ENCODE data around the gene ADAM12. TPM values are rescaled to one million over a fixed set of nuclear protein-coding genes. Genes with fewer than 3 reads are reported as not detected.

The ADAM12 gene
- total and polyA plus RNA-seq, 10 donors: 0.51 to 7.0 (median 1.0) TPM

- H3K4me3 ChIP-seq: no peak overlapping the region
- H3K9me3 ChIP-seq: no peaks in the 10 kb centered on the region
- 88 to 92% (median 89%) methylated on average over 10 of the region's 10 CpGs for WGBS, 5 donors
- intact Hi-C loops (cut with DNase I; ENCODE audit: low total_unique reads): no loop called here
- TF ChIP-seq POLR2A (IDR thresholded peaks at IDR 0.05) (no peak), POLR2AphosphoS5 (IDR thresholded peaks at IDR 0.05) (no peak), CTCF (IDR thresholded peaks at IDR 0.05 in 8 of 11, conservative IDR thresholded peaks at IDR 0.05 in 3 of 11) (no peak)
- DNase-seq: no peak
- H3K4me1 ChIP-seq: no peaks in the 10 kb centered on the region
- H3K27ac ChIP-seq: no peak overlapping the region
- H3K36me3 ChIP-seq: no peaks in the 10 kb centered on the region
- H3K27me3 ChIP-seq (replicated peaks in 1 of 7): no peaks in the 10 kb centered on the region
Observed at GRCh38 chr10:126123466-126123865, 264.8 kb downstream of the ADAM12 start.

GRCh38 chr10:126122881-126123280 lies 265.4 kb downstream of the ADAM12 start:
- Histone ChIP-seq H3K9me3 (peaks cover 0 to 2% (median 0%) of the 10 kb centered on the region in 8 donors), H3K27ac (no peak overlapping the region), H3K27me3 (replicated peaks in 1 of 7) (no peaks in the 10 kb centered on the region), H3K36me3 (no peaks in the 10 kb centered on the region), H3K4me1 (no peaks in the 10 kb centered on the region), H3K4me3 (no peak overlapping the region)
- intact Hi-C loops (cut with DNase I; ENCODE audit: low total_unique reads): no loop called here
- 47 to 75% (median 59%) methylated on average over 1 of the region's 1 CpG for WGBS, 5 donors
- TF ChIP-seq POLR2AphosphoS5 (IDR thresholded peaks at IDR 0.05): no peak
- no peak for DNase-seq

GRCh38 chr10:126119599-126119998 lies 268.7 kb downstream of the ADAM12 start:
- TF ChIP-seq POLR2A (IDR thresholded peaks at IDR 0.05) (no peak), CTCF (IDR thresholded peaks at IDR 0.05 in 8 of 11, conservative IDR thresholded peaks at IDR 0.05 in 3 of 11) (no peak), POLR2AphosphoS5 (IDR thresholded peaks at IDR 0.05) (no peak)
- Histone ChIP-seq H3K27me3 (replicated peaks in 1 of 7) (no peaks in the 10 kb centered on the region), H3K27ac (no peak overlapping the region), H3K4me1 (no peaks in the 10 kb centered on the region), H3K36me3 (no peaks in the 10 kb centered on the region), H3K4me3 (no peak overlapping the region), H3K9me3 (peaks cover 0 to 21% (median 4%) of the 10 kb centered on the region in 8 donors)
- intact Hi-C loops (cut with DNase I; ENCODE audit: low total_unique reads): no loop called here
- DNase-seq: no peak
- 32 to 69% (median 58%) methylated on average over 3 of the region's 3 CpGs for WGBS, 5 donors

- TF ChIP-seq CTCF (IDR thresholded peaks at IDR 0.05 in 8 of 11, conservative IDR thresholded peaks at IDR 0.05 in 3 of 11): no peak
- TF ChIP-seq POLR2A (IDR thresholded peaks at IDR 0.05): no peak
- no peak for TF ChIP-seq POLR2AphosphoS5 (IDR thresholded peaks at IDR 0.05)
- H3K9me3 ChIP-seq: peaks cover 0 to 21% (median 4%) of the 10 kb centered on the region in 8 donors
- H3K36me3 ChIP-seq: no peaks in the 10 kb centered on the region
- no peak overlapping the region for H3K27ac ChIP-seq
- 84 to 91% (median 90%) methylated on average over 4 of the region's 4 CpGs for WGBS, 5 donors
- intact Hi-C loops (cut with DNase I; ENCODE audit: low total_unique reads): no loop called here
- DNase-seq: no peak
- H3K4me1 ChIP-seq: no peaks in the 10 kb centered on the region
- H3K4me3 ChIP-seq: no peak overlapping the region
- H3K27me3 ChIP-seq (replicated peaks in 1 of 7): no peaks in the 10 kb centered on the region
Observed at GRCh38 chr10:126118476-126118875, 269.8 kb downstream of the ADAM12 start.

GRCh38 chr10:126117196-126117595 lies 271.1 kb downstream of the ADAM12 start:
- peaks cover 0 to 21% (median 4%) of the 10 kb centered on the region in 8 donors for H3K9me3 ChIP-seq
- TF ChIP-seq POLR2AphosphoS5 (IDR thresholded peaks at IDR 0.05): no peak

More at GRCh38 chr10:126117196-126117595, 271.1 kb downstream of the ADAM12 start:
- Histone ChIP-seq H3K4me1 (no peaks in the 10 kb centered on the region), H3K4me3 (no peak overlapping the region), H3K36me3 (no peaks in the 10 kb centered on the region), H3K27me3 (replicated peaks in 1 of 7) (no peaks in the 10 kb centered on the region), H3K27ac (no peak overlapping the region)
- DNase-seq: no peak
- intact Hi-C loops (cut with DNase I; ENCODE audit: low total_unique reads): no loop called here
- 46 to 60% (median 58%) methylated on average over 3 of the region's 3 CpGs for WGBS, 5 donors

Data from spleen (tissue), 11 donors.